Prostate gland (tissue), 2 donors: ENCODE data around the gene KLHL25. TPM values are rescaled to one million over a fixed set of nuclear protein-coding genes. Genes with fewer than 3 reads are reported as not detected.

Experiments used
- DNase-seq: peaks from one replicate; pipeline ENCODE4 v3.0.0-alpha.2; 2019; ENCODE audit warnings: low spot score
- H3K27ac ChIP-seq, 2 donors: fragments of 200-600 bp; sonication (generic); 2 replicates each; pipeline ENCODE4 v1.5.1; 2017 to 2019
- H3K27me3 ChIP-seq: fragments of 200-600 bp; sonication (generic); replicated peaks from 2 replicates; pipeline ENCODE4 v1.5.1; 2019; ENCODE audit not compliant: insufficient read depth
- H3K36me3 ChIP-seq, 2 donors: fragments of 200-600 bp; sonication (generic); 1 replicate in 1 of 2; 2 replicates in 1 of 2; pipeline versions ENCODE4 v1.5.1 to v1.8.1; 2017 to 2019
- H3K4me1 ChIP-seq: fragments of 200-600 bp; sonication (generic); replicated peaks from 2 replicates; pipeline ENCODE4 v1.5.1; 2019
- H3K4me3 ChIP-seq, 2 donors: fragments of 200-600 bp; sonication (generic); 2 replicates each; pipeline ENCODE4 v1.5.1; 2017 to 2019
- H3K9me3 ChIP-seq: fragments of 200-600 bp; sonication (generic); 2 replicates; pipeline ENCODE4 v1.5.1; 2017
- CTCF ChIP-seq, 4 experiments: fragments of 200-600 bp in 2 of 4; fragments of 450-650 bp in 2 of 4; sonication (generic) in 2 of 4; IDR thresholded peaks; 1 replicate in 3 of 4; 2 replicates in 1 of 4; pipeline ENCODE4 v1.5.1; 2016 to 2019; ENCODE audit warnings: antibody characterized with exemption in 4 of 4, mild to moderate bottlenecking in 2 of 4, moderate library complexity in 2 of 4
- POLR2A ChIP-seq: fragments of 450-650 bp; IDR thresholded peaks from one replicate; pipeline ENCODE4 v1.6.1; 2016; ENCODE audit warnings: antibody characterized with exemption, mild to moderate bottlenecking
- POLR2AphosphoS5 ChIP-seq: sonication (generic); formaldehyde crosslinking; IDR thresholded peaks from one replicate; pipeline ENCODE4 v1.6.1; 2017; ENCODE audit warnings: antibody characterized with exemption
- WGBS: methylation state at CpG from one replicate; pipeline ENCODE4 v1.1.5; 2018; 5-methylcytosine and 5-hydroxymethylcytosine counted together
- intact Hi-C: fragments of 100-400 bp; cut with DNase I; formaldehyde crosslinking; loops from one replicate; pipeline ENCODE4 v1.14.2; 2022
- total RNA-seq, 2 donors: library from RNA; depleted of rRNA; stranded (reverse); fragments of >200 nt; gene quantifications; one replicate each; pipeline ENCODE4 v1.1.0, GENCODE V29; 2016

The KLHL25 gene
- total RNA-seq, 2 donors from 2014 or later, result 5.1 to 30.8 TPM

- TF ChIP-seq CTCF (IDR thresholded peaks at IDR 0.05), result no peak
- TF ChIP-seq POLR2A, result no peak
- no peak for TF ChIP-seq POLR2AphosphoS5
- no peaks in the 10 kb centered on the region for H3K4me1 ChIP-seq
- intact Hi-C loops, result loop anchor here (5.0 to 10.0 kb wide), 3 partner anchors 109 to 432 kb away; no protein-coding TSS in a partner anchor
Measured at GRCh38 chr15:85726454-85726853, 68.3 kb downstream of the KLHL25 start.

GRCh38 chr15:85725564-85725963 lies 69.2 kb downstream of the KLHL25 start:
- Histone ChIP-seq H3K4me1 (no peaks in the 10 kb centered on the region), H3K27ac (peak overlapping the region; percentile 35 to 63), H3K4me3 (no peak overlapping the region), H3K9me3 (no peaks in the 10 kb centered on the region), H3K36me3 (peaks cover 0 to 4% of the 10 kb centered on the region in 2 donors), H3K27me3 (no peaks in the 10 kb centered on the region)
- TF ChIP-seq CTCF (IDR thresholded peaks at IDR 0.05) (no peak), POLR2A (no peak), POLR2AphosphoS5 (no peak)
- DNase-seq, result no peak
- intact Hi-C loops, result loop anchor here (5.0 to 10.0 kb wide), 3 partner anchors 108 to 431 kb away; no protein-coding TSS in a partner anchor
- 77% methylated on average over 4 of the region's 4 CpGs for WGBS

More at GRCh38 chr15:85726454-85726853, 68.3 kb downstream of the KLHL25 start:
- Histone ChIP-seq H3K9me3 (no peaks in the 10 kb centered on the region), H3K27me3 (no peaks in the 10 kb centered on the region), H3K36me3 (peaks cover 0 to 4% of the 10 kb centered on the region in 2 donors), H3K27ac (peak overlapping the region; percentile 55 to 63), H3K4me3 (no peak overlapping the region)
- no peak for DNase-seq
- 62% methylated on average over 2 of the region's 2 CpGs for WGBS

GRCh38 chr15:85725019-85725418 lies 69.7 kb downstream of the KLHL25 start:
- Histone ChIP-seq H3K36me3 (peaks cover 0 to 4% of the 10 kb centered on the region in 2 donors), H3K27me3 (no peaks in the 10 kb centered on the region), H3K27ac (peak overlapping the region; percentile 23 to 63), H3K9me3 (no peaks in the 10 kb centered on the region), H3K4me1 (no peaks in the 10 kb centered on the region), H3K4me3 (no peak overlapping the region)
- WGBS, result 30% methylated on average over 3 of the region's 3 CpGs
- intact Hi-C loops, result loop anchor here (5.0 to 10.0 kb wide), 3 partner anchors 108 to 430 kb away; no protein-coding TSS in a partner anchor
- DNase-seq, result no peak
- TF ChIP-seq POLR2A, result no peak
- no peak for TF ChIP-seq CTCF (IDR thresholded peaks at IDR 0.05)
- peak; percentile 60 for TF ChIP-seq POLR2AphosphoS5

DNA sequence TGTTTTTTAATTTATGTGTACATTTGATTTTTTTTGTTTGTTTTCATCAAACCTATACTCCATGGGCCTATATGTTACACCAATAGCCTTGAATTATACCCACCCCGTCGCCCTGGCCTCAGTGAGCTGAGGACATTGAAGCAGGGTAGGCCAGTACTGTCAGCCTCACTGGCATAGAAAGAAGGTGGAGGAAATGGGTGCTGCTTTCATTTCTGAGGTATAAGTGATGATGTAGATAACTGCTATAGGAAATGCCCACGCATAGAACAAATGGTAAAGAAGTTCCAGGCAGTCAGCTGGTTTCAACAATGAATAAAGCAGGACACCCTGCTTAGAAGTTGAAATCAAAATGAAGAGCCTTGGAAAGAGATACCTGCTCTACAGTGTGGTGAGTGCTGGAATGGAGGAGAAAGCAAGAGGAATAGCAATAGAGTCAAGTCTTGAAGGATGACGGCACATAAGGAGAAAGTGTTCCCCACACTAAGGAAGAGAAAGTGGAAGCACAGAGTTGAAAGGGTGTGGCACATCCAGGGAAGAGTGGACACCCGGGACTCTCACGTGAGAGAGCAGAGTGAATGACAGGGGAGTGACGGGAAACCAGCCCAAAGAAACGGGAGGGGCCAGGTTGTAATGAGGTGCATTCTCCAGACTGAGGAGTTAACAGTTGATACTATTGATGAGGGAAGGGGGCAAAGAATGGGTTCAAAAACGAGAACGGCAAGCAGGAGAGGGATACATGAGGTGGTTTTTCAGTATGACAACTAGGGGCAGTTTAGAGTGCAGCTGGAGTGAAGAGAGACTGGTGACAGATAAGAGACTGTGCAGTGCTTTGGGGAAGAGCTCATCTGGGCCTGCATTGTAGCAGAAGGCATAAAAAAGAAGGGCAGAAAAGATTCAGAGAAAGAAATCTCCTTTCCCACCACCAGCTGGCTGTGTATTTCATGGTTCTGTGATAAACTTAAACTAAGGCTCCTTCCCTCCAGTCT lies 70.5 kb downstream of the KLHL25 start:
- Histone ChIP-seq H3K4me3 (no peak overlapping the region), H3K9me3 (no peaks in the 10 kb centered on the region), H3K4me1 (no peaks in the 10 kb centered on the region), H3K27ac (peak overlapping the region; percentile 23 to 63), H3K36me3 (peaks cover 0 to 7% of the 10 kb centered on the region in 2 donors), H3K27me3 (no peaks in the 10 kb centered on the region)
- TF ChIP-seq POLR2AphosphoS5 (no peak), CTCF (IDR thresholded peaks at IDR 0.05) (no peak), POLR2A (no peak)
- DNase-seq, result no peak
- 50% methylated on average over 10 of the region's 10 CpGs for WGBS
- intact Hi-C loops, result loop anchor here (5.0 to 10.0 kb wide), 2 partner anchors 232 to 429 kb away; no protein-coding TSS in a partner anchor
